ENCODE measurements around the gene C6orf118.

C6orf118 gene

GRCh38 chr6:165245701-165246100 is 63.7 kb downstream of the C6orf118 start:
- Histone ChIP-seq H3K4me3 (ENCODE audit: insufficient read depth, low read depth, low read length) (no peak overlapping the region), H3K36me3 (ENCODE audit: control insufficient read depth, insufficient read depth, low read length) (no peaks in the 10 kb centered on the region), H3K9me3 (ENCODE audit: control insufficient read depth, low read length) (no peaks in the 10 kb centered on the region), H3K27me3 (ENCODE audit: control insufficient read depth, insufficient read depth, low read length, poor library complexity, severe bottlenecking) (no peaks in the 10 kb centered on the region), H3K27ac (ENCODE audit: insufficient read depth, low read depth, low read length, poor library complexity, severe bottlenecking) (no peak overlapping the region), H3K4me1 (ENCODE audit: control insufficient read depth, insufficient read depth, low read length) (no peaks in the 10 kb centered on the region)
- WGBS, 2 experiments, result 85 to 96% methylated on average over 1 of the region's 2 CpGs

GRCh38 chr6:165245287-165245686 is 64.1 kb downstream of the C6orf118 start:
- H3K27ac ChIP-seq (ENCODE audit: insufficient read depth, low read depth, low read length, poor library complexity, severe bottlenecking), result no peak overlapping the region
- H3K36me3 ChIP-seq (ENCODE audit: control insufficient read depth, insufficient read depth, low read length), result no peaks in the 10 kb centered on the region
- WGBS, 2 experiments, result 89 to 92% methylated on average over 4 of the region's 4 CpGs
- H3K4me1 ChIP-seq (ENCODE audit: control insufficient read depth, insufficient read depth, low read length), result no peaks in the 10 kb centered on the region
- no peaks in the 10 kb centered on the region for H3K9me3 ChIP-seq (ENCODE audit: control insufficient read depth, low read length)
- no peaks in the 10 kb centered on the region for H3K27me3 ChIP-seq (ENCODE audit: control insufficient read depth, insufficient read depth, low read length, poor library complexity, severe bottlenecking)
- H3K4me3 ChIP-seq (ENCODE audit: insufficient read depth, low read depth, low read length), result no peak overlapping the region

- Histone ChIP-seq H3K4me1 (ENCODE audit: control insufficient read depth, insufficient read depth, low read length) (no peaks in the 10 kb centered on the region), H3K27me3 (ENCODE audit: control insufficient read depth, insufficient read depth, low read length, poor library complexity, severe bottlenecking) (no peaks in the 10 kb centered on the region), H3K27ac (ENCODE audit: insufficient read depth, low read depth, low read length, poor library complexity, severe bottlenecking) (no peak overlapping the region), H3K36me3 (ENCODE audit: control insufficient read depth, insufficient read depth, low read length) (no peaks in the 10 kb centered on the region), H3K9me3 (ENCODE audit: control insufficient read depth, low read length) (no peaks in the 10 kb centered on the region), H3K4me3 (ENCODE audit: insufficient read depth, low read depth, low read length) (no peak overlapping the region)
- WGBS, 2 experiments, result 78 to 88% methylated on average over 10 to 11 of the region's 12 CpGs
These were observed 64.7 kb downstream of the C6orf118 start for GRCh38 chr6:165244524-165245247.

GRCh38 chr6:165243801-165244200 is 65.6 kb downstream of the C6orf118 start:
- Histone ChIP-seq H3K4me3 (ENCODE audit: insufficient read depth, low read depth, low read length) (no peak overlapping the region), H3K9me3 (ENCODE audit: control insufficient read depth, low read length) (no peaks in the 10 kb centered on the region), H3K27ac (ENCODE audit: insufficient read depth, low read depth, low read length, poor library complexity, severe bottlenecking) (no peak overlapping the region), H3K27me3 (ENCODE audit: control insufficient read depth, insufficient read depth, low read length, poor library complexity, severe bottlenecking) (no peaks in the 10 kb centered on the region), H3K4me1 (ENCODE audit: control insufficient read depth, insufficient read depth, low read length) (no peaks in the 10 kb centered on the region), H3K36me3 (ENCODE audit: control insufficient read depth, insufficient read depth, low read length) (no peaks in the 10 kb centered on the region)
- 90 to 94% methylated on average over 5 of the region's 5 CpGs for WGBS, 2 experiments

- no peaks in the 10 kb centered on the region for H3K27me3 ChIP-seq (ENCODE audit: control insufficient read depth, insufficient read depth, low read length, poor library complexity, severe bottlenecking)
- WGBS, 2 experiments, result 93% methylated on average over 1 of the region's 1 CpG
- H3K4me3 ChIP-seq (ENCODE audit: insufficient read depth, low read depth, low read length), result no peak overlapping the region
- H3K27ac ChIP-seq (ENCODE audit: insufficient read depth, low read depth, low read length, poor library complexity, severe bottlenecking), result no peak overlapping the region
- H3K9me3 ChIP-seq (ENCODE audit: control insufficient read depth, low read length), result no peaks in the 10 kb centered on the region
- H3K36me3 ChIP-seq (ENCODE audit: control insufficient read depth, insufficient read depth, low read length), result no peaks in the 10 kb centered on the region
- H3K4me1 ChIP-seq (ENCODE audit: control insufficient read depth, insufficient read depth, low read length), result no peaks in the 10 kb centered on the region
These were observed 73.1 kb downstream of the C6orf118 start for GRCh38 chr6:165236326-165236725.

GRCh38 chr6:165232731-165233488 is 76.5 kb downstream of the C6orf118 start:
- H3K4me3 ChIP-seq (ENCODE audit: insufficient read depth, low read depth, low read length), result no peak overlapping the region
- WGBS, 2 experiments, result 92 to 93% methylated on average over 8 of the region's 8 CpGs

GRCh38 chr6:165231581-165232561 is 77.5 kb downstream of the C6orf118 start:
- Histone ChIP-seq H3K36me3 (ENCODE audit: control insufficient read depth, insufficient read depth, low read length) (no peaks in the 10 kb centered on the region), H3K4me3 (ENCODE audit: insufficient read depth, low read depth, low read length) (no peak overlapping the region), H3K9me3 (ENCODE audit: control insufficient read depth, low read length) (no peaks in the 10 kb centered on the region), H3K27ac (ENCODE audit: insufficient read depth, low read depth, low read length, poor library complexity, severe bottlenecking) (no peak overlapping the region), H3K27me3 (ENCODE audit: control insufficient read depth, insufficient read depth, low read length, poor library complexity, severe bottlenecking) (no peaks in the 10 kb centered on the region), H3K4me1 (ENCODE audit: control insufficient read depth, insufficient read depth, low read length) (no peaks in the 10 kb centered on the region)
- 79 to 82% methylated on average over 15 to 17 of the region's 17 CpGs for WGBS, 2 experiments

More at GRCh38 chr6:165232731-165233488, 76.5 kb downstream of the C6orf118 start:
- Histone ChIP-seq H3K36me3 (ENCODE audit: control insufficient read depth, insufficient read depth, low read length) (no peaks in the 10 kb centered on the region), H3K9me3 (ENCODE audit: control insufficient read depth, low read length) (no peaks in the 10 kb centered on the region), H3K27ac (ENCODE audit: insufficient read depth, low read depth, low read length, poor library complexity, severe bottlenecking) (no peak overlapping the region), H3K27me3 (ENCODE audit: control insufficient read depth, insufficient read depth, low read length, poor library complexity, severe bottlenecking) (no peaks in the 10 kb centered on the region), H3K4me1 (ENCODE audit: control insufficient read depth, insufficient read depth, low read length) (no peaks in the 10 kb centered on the region)

- Histone ChIP-seq H3K4me3 (ENCODE audit: insufficient read depth, low read depth, low read length) (no peak overlapping the region), H3K9me3 (ENCODE audit: control insufficient read depth, low read length) (no peaks in the 10 kb centered on the region), H3K27ac (ENCODE audit: insufficient read depth, low read depth, low read length, poor library complexity, severe bottlenecking) (no peak overlapping the region), H3K36me3 (ENCODE audit: control insufficient read depth, insufficient read depth, low read length) (no peaks in the 10 kb centered on the region), H3K27me3 (ENCODE audit: control insufficient read depth, insufficient read depth, low read length, poor library complexity, severe bottlenecking) (no peaks in the 10 kb centered on the region), H3K4me1 (ENCODE audit: control insufficient read depth, insufficient read depth, low read length) (no peaks in the 10 kb centered on the region)
- WGBS, 2 experiments, result 94 to 97% methylated on average over 2 of the region's 3 CpGs
These were observed 78.2 kb downstream of the C6orf118 start for GRCh38 chr6:165231177-165231576.
